ENCODE measurements around the gene SFXN5. TPM values are rescaled to one million over a fixed set of nuclear protein-coding genes. Genes with fewer than 3 reads are reported as not detected.

SFXN5 gene
- total RNA-seq, 1 experiment from 2014 or later, result 31.3 TPM

DNA sequence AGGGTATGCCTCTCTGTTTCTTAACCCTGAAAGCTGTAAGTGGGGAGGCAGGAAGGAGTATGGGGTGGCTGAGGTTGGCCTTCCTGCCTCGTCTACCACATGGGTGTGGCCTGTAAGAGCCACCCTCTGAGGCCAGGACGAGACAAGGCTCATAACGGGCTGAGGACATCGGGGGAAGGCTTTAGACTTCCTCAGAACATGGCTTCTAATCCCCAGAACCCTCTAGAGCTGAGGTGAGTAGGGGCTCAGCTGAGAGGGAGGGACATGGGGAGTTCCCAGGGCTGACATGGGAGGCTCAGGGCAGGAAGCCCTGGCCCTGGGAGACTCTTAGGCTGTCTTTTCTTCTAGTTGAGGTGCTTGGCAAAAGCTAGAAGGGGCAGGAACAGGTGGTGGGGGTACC lies 117.5 kb downstream of the SFXN5 start:
- intact Hi-C loops (cut with micrococcal nuclease; ENCODE audit: unreplicated experiment), result no loop called here

DNA sequence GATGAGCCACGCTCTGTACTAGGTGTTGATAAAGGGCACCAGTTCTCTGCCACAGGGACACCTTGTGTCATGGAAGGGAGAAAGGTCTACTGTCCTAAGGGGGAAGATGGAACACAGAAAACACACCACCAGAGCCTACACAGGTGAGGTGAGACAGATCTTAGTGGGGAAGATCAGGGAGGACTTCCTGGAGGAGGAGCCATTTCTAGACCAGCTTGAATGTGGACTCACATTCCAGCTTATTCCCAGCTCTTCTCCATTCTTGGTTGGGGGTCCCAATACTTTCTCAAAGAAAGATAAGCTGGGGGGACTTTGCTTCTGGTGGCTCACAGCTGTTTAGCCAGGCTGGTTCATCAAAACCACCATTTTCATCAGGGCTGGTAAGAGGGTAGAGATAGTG lies 118.0 kb downstream of the SFXN5 start:
- Histone ChIP-seq H3K9me3 (no peaks in the 10 kb centered on the region), H3K4me3 (ENCODE audit: low read depth, low read length) (no peak overlapping the region), H3K4me1 (peaks cover 3% of the 10 kb centered on the region; the same call in 1 of the 2 replicates), H3K36me3 (ENCODE audit: control insufficient read depth, insufficient read depth, low read length) (no peaks in the 10 kb centered on the region; the same call in 1 of the 2 replicates), H3K27me3 (replicated peaks; ENCODE audit: control insufficient read depth, insufficient read depth, low read length) (no peaks in the 10 kb centered on the region)
- H3K4me3 Mint-ChIP-seq (ENCODE audit: unreplicated experiment), result no peak overlapping the region
- TF ChIP-seq, protein P1, sequence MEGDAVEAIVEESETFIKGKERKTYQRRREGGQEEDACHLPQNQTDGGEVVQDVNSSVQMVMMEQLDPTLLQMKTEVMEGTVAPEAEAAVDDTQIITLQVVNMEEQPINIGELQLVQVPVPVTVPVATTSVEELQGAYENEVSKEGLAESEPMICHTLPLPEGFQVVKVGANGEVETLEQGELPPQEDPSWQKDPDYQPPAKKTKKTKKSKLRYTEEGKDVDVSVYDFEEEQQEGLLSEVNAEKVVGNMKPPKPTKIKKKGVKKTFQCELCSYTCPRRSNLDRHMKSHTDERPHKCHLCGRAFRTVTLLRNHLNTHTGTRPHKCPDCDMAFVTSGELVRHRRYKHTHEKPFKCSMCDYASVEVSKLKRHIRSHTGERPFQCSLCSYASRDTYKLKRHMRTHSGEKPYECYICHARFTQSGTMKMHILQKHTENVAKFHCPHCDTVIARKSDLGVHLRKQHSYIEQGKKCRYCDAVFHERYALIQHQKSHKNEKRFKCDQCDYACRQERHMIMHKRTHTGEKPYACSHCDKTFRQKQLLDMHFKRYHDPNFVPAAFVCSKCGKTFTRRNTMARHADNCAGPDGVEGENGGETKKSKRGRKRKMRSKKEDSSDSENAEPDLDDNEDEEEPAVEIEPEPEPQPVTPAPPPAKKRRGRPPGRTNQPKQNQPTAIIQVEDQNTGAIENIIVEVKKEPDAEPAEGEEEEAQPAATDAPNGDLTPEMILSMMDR (IDR thresholded peaks at IDR 0.05; ENCODE audit: insufficient read depth in 1 of 2, low read depth in 1 of 2, low read length in 1 of 2, severe bottlenecking in 1 of 2, unreplicated experiment in 1 of 2), result no peak
- CTCF ChIA-PET, result no interaction called here
- H3K36me3 Mint-ChIP-seq (ENCODE audit: insufficient read depth, unreplicated experiment), result peaks cover 5% of the 10 kb centered on the region
- H3K9me3 Mint-ChIP-seq (ENCODE audit: unreplicated experiment), result no peaks in the 10 kb centered on the region
- POLR2A ChIA-PET, result no interaction called here
- H3K27ac Mint-ChIP-seq (ENCODE audit: unreplicated experiment), result no peak overlapping the region
- no peaks in the 10 kb centered on the region for H3K27me3 Mint-ChIP-seq (ENCODE audit: insufficient read depth, unreplicated experiment)
- no peaks in the 10 kb centered on the region for H3K4me1 Mint-ChIP-seq (ENCODE audit: low read depth, unreplicated experiment)
- intact Hi-C loops (cut with micrococcal nuclease; ENCODE audit: unreplicated experiment), result no loop called here
- no peak for DNase-seq
- no TSS peak for BruUV-seq (replicated peaks)

More for the DNA sequence above, 117.5 kb downstream of the SFXN5 start:
- Histone ChIP-seq H3K36me3 (ENCODE audit: control insufficient read depth, insufficient read depth, low read length) (no peaks in the 10 kb centered on the region; the same call in 1 of the 2 replicates), H3K4me3 (ENCODE audit: low read depth, low read length) (no peak overlapping the region), H3K4me1 (peaks cover 3% of the 10 kb centered on the region; the same call in 1 of the 2 replicates), H3K9me3 (no peaks in the 10 kb centered on the region), H3K27me3 (replicated peaks; ENCODE audit: control insufficient read depth, insufficient read depth, low read length) (no peaks in the 10 kb centered on the region)
- no peaks in the 10 kb centered on the region for H3K9me3 Mint-ChIP-seq (ENCODE audit: unreplicated experiment)
- H3K27me3 Mint-ChIP-seq (ENCODE audit: insufficient read depth, unreplicated experiment), result no peaks in the 10 kb centered on the region
- no TSS peak for BruUV-seq (replicated peaks)
- no peak for DNase-seq
- H3K4me3 Mint-ChIP-seq (ENCODE audit: unreplicated experiment), result no peak overlapping the region
- H3K36me3 Mint-ChIP-seq (ENCODE audit: insufficient read depth, unreplicated experiment), result peaks cover 5% of the 10 kb centered on the region
- H3K4me1 Mint-ChIP-seq (ENCODE audit: low read depth, unreplicated experiment), result no peaks in the 10 kb centered on the region
- ChIA-PET CTCF (no interaction called here), POLR2A (no interaction called here)
- TF ChIP-seq, protein P1 (IDR thresholded peaks at IDR 0.05; ENCODE audit: insufficient read depth in 1 of 2, low read depth in 1 of 2, low read length in 1 of 2, severe bottlenecking in 1 of 2, unreplicated experiment in 1 of 2), result no peak
- no peak overlapping the region for H3K27ac Mint-ChIP-seq (ENCODE audit: unreplicated experiment)

DNA sequence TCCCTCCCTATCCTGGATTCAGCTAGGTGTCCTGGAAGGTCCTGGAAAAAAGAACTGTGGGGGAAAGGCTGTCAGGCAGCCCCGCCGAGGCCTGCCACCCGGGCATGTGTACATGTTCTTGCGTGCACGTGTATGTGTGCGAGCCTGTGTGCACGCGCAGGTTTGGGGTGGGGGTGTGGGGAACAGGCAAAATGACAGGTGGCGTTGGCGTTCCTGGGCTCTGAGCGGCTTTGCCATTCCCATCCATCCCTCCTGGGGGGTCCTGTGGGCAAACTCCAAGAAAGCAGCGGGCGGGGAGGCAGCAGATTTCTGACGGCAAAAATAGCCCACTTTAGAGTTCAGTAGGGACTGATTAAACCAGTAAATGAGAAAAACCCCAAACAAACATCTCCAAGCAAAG lies 118.6 kb downstream of the SFXN5 start:
- H3K36me3 Mint-ChIP-seq (ENCODE audit: insufficient read depth, unreplicated experiment), result peaks cover 5% of the 10 kb centered on the region
- no peaks in the 10 kb centered on the region; the same call in 1 of the 2 replicates for H3K36me3 ChIP-seq (ENCODE audit: control insufficient read depth, insufficient read depth, low read length)

More for the DNA sequence above, 118.6 kb downstream of the SFXN5 start:
- no TSS peak for BruUV-seq (replicated peaks)
- Mint-ChIP-seq H3K4me1 (ENCODE audit: low read depth, unreplicated experiment) (no peaks in the 10 kb centered on the region), H3K4me3 (ENCODE audit: unreplicated experiment) (no peak overlapping the region), H3K27me3 (ENCODE audit: insufficient read depth, unreplicated experiment) (no peaks in the 10 kb centered on the region), H3K27ac (ENCODE audit: unreplicated experiment) (no peak overlapping the region), H3K9me3 (ENCODE audit: unreplicated experiment) (no peaks in the 10 kb centered on the region)
- TF ChIP-seq, protein P1 (IDR thresholded peaks at IDR 0.05; ENCODE audit: insufficient read depth in 1 of 2, low read depth in 1 of 2, low read length in 1 of 2, severe bottlenecking in 1 of 2, unreplicated experiment in 1 of 2), result no peak
- Histone ChIP-seq H3K4me1 (peaks cover 3% of the 10 kb centered on the region; the same call in 1 of the 2 replicates), H3K27me3 (replicated peaks; ENCODE audit: control insufficient read depth, insufficient read depth, low read length) (no peaks in the 10 kb centered on the region), H3K4me3 (ENCODE audit: low read depth, low read length) (no peak overlapping the region), H3K9me3 (no peaks in the 10 kb centered on the region)
- no peak for DNase-seq
- intact Hi-C loops (cut with micrococcal nuclease; ENCODE audit: unreplicated experiment), result loop anchor here (1.0 kb wide), 1 partner anchor 60 kb away; no protein-coding TSS in a partner anchor
- ChIA-PET CTCF (interaction anchor here (0.8 to 2.7 kb wide), 2 partner anchors 60 to 66 kb away, joined by 3 to 14 read pairs; partner anchors contain the start of gene SPR), POLR2A (no interaction called here)

Measured in Caco-2 (cell line).